GM12891 (cell line): Measurements from ENCODE around the gene ATP8B1.

Experiments
- POLR2A ChIP-seq: IDR thresholded peaks from 2 replicates; pipeline ENCODE4 v1.6.1; 2011; ENCODE audit warnings: low read depth, low read length, control low read depth
- POLR2AphosphoS5 ChIP-seq: IDR thresholded peaks from 2 replicates; pipeline ENCODE4 v1.6.1; 2011; ENCODE audit warnings: low read depth, low read length, control low read depth
- POU2F2 ChIP-seq: IDR thresholded peaks from 2 replicates; pipeline ENCODE4 v1.6.1; 2011; ENCODE audit warnings: low read depth, mild to moderate bottlenecking, control low read depth, low read length, moderate library complexity
- TAF1 ChIP-seq: IDR thresholded peaks from 2 replicates; pipeline ENCODE4 v1.6.1; 2011; ENCODE audit warnings: low read depth, low read length, control low read depth

DNA sequence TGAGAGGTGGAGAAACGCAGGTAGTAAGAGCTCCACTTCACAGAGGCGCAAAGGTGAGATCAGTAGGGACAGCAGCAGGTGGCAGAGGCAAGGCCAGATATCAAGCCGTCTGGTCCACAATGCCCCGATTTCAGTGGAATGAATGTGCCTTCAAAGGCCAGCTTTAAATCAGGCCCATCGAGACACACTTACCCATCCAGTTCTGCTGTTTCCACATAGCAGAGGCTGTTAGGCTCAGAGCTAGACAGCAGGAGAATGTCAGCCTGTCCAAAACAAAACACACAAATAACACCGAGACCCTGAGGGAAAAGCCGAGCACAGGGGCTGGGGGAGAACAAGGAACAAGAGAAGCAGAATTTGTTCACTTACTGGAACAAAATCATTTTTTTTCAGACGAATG is 105.7 kb downstream of the ATP8B1 start:
- no peak for TF ChIP-seq POLR2A
- TF ChIP-seq TAF1 = no peak
- TF ChIP-seq POLR2AphosphoS5 = no peak
- no peak for TF ChIP-seq POU2F2
